Islet precursor cell (in vitro differentiated cells): ENCODE measurements around the gene C2orf69.
"Not testable (repeated sequence)": the region's sequence is repeated elsewhere in the genome, so short reads cannot be mapped to it uniquely, and the experiment has no call there.

ENCODE experiments used
- DNase-seq: peaks from one replicate; pipeline ENCODE4 v3.0.0-alpha.2; 2018

The C2orf69 gene

DNA sequence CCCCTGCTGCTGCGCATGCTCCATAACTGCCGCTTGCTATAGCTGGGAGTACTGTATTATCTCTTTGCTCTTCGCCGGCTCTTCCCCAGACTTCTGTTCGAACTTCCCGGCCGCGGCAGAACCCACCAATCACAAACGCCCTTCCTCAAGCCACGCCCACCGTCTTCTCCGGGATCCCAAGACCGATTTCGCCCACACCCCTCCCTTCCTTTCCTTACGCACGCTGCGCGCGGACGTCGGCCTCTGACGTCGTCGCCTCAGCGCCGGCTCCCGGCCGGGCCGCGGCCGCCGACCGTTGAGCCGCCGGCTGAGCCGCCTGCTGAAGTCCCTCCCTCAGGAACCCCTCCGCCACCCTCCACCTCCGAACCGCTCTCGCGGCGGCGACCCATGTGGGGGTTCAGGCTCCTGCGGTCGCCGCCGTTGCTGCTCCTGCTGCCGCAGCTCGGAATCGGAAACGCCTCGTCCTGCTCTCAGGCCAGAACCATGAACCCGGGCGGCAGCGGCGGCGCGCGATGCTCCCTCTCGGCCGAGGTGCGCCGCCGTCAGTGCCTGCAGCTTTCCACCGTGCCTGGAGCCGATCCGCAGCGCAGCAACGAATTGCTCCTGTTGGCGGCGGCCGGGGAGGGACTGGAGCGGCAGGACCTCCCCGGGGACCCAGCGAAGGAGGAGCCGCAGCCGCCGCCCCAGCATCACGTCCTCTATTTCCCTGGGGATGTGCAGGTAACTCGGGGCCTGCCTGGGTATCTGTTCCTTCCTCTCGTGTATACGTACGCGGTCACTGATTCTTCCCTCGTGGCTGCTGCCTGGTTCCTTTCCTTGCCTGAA is at the start of gene C2orf69:
TSS of gene C2orf69 (plus strand) at position 242 of the 825 bp plus-strand sequence. CDS start at position 388, 146 bp downstream.
- peak; percentile 99 for DNase-seq

DNA sequence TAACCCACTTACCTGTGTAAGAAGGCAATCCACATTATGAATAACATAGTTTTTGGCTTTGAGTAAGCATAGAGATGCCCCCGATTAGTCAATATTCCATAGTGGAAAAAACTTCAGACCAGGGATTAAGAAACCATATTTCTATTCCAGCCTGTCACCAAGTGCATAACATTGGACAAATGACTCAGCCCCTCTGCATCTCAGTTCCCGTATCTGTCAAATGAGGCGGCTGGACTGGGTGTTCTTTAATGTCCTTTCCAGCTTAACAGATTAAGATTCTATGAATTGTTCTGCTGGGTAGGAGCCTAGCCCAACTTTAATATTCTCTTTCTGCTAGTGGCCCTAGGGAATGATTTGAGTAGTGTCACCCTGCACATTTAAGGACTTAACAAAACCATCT is 48.3 kb upstream of the C2orf69 start:
- no peak for DNase-seq

GRCh38 chr2:199865905-199866304 is 45.2 kb upstream of the C2orf69 start:
- DNase-seq, result no peak

- DNase-seq, result no peak
These were observed 42.5 kb upstream of the C2orf69 start for GRCh38 chr2:199868431-199869226.

GRCh38 chr2:199869227-199869541 is 41.9 kb upstream of the C2orf69 start:
- DNase-seq, result no peak

GRCh38 chr2:199869653-199870052 is 41.4 kb upstream of the C2orf69 start:
- DNase-seq, result no peak

- no peak for DNase-seq
These were observed 40.5 kb upstream of the C2orf69 start for GRCh38 chr2:199870581-199870980.

GRCh38 chr2:199874209-199874608 is 36.9 kb upstream of the C2orf69 start:
- DNase-seq, result no peak

DNA sequence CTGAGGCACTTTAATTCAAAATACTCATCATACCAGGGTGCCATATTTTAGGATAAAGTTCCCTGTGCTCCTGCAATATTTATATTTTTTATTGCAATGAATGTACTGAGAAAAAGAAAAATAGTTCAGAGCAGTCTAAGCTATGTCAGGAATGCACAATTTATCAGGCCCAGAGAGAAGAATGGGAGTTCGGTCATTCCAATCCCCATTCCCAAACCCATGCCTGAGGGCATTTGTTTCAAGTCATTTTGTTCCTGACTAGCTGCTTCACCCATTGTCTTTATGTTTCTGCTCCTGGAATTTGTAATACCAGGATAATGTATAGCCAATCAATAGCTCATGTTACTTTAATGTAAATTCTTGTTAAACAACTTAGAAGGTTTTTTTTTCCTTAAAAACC is 35.7 kb upstream of the C2orf69 start:
- DNase-seq, result peak; percentile 68

- DNase-seq, result no peak
These were observed 28.4 kb upstream of the C2orf69 start for GRCh38 chr2:199882667-199883066.

DNA sequence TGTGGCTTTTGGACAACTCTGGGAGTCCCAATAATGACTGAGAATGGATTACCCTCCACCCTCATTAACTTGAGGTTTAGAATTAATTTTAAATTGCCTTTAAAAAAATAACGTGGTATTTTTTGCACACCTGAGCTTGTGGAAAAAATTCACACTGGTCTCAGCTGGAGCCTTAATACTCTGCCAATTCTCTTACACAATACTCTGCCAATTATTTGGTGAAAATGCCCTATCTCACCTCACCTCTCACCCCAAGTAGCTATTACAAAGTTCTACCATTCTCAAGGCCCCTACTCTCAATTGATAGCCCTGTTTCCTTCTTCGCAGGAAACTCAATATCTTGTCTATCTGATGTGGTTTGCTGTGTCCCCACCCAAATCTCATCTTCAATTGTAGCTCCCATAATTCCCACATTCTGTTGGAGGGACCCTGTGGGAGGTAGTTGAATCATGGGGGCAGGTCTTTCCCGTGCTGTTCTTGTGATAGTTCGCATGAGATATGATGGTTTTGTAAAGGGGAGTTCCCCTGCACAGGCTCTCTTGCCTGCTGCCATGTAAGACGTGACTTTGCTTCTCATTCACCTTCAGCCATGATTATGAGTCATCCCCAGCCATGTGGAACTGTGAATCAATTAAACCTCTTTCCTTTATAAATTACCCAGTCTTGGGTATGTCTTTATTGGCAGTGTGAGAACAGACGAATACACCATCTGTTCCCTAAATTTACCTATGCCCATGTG is 27.4 kb upstream of the C2orf69 start:
- DNase-seq, result no peak

DNA sequence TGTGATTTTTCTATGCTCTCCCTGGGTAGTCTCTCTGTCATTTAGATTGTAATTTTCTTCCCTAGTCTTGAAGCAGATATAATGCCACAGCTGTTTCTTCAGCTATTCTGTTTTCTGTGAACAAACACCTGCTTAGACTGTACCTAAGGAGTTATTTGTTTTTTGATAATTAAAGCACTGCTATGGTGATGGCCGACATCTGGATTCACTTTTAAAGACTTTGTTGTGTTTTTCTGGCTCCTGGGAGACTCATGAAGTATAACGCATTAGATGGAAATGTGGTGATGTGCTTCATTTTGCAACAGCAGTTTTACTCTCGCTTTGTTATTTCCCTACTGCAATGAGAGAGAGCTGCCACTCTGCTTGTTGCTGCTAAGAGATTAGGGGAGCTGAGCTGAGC is 15.7 kb upstream of the C2orf69 start:
- no peak for DNase-seq

- DNase-seq, result no peak
These were observed 14.5 kb upstream of the C2orf69 start for GRCh38 chr2:199896617-199897016.

GRCh38 chr2:199901942-199902341 is 9.2 kb upstream of the C2orf69 start:
- no peak for DNase-seq

- no peak for DNase-seq
These were observed 8.5 kb upstream of the C2orf69 start for GRCh38 chr2:199902486-199903110.

DNA sequence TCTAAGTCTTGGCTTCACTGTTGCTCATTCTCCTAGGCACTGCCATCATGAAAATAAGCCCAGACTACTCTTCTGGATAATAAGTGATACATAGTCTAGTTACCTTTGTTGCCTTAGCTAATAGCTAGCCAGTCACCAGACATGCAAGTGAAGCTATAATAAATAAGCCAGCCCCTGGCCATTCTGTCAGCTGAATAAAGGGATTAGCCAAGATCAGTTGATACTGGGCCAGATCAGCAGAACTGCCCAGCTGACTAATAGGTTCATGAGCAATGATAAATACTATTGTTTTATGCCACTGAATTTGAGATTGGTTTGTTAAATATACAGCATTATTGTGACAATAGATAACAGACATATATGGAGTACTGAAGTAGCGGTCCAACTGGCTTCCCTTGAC is 8.0 kb upstream of the C2orf69 start:
- DNase-seq, result no peak

GRCh38 chr2:199907008-199907714 is 3.9 kb upstream of the C2orf69 start:
- no peak for DNase-seq

DNA sequence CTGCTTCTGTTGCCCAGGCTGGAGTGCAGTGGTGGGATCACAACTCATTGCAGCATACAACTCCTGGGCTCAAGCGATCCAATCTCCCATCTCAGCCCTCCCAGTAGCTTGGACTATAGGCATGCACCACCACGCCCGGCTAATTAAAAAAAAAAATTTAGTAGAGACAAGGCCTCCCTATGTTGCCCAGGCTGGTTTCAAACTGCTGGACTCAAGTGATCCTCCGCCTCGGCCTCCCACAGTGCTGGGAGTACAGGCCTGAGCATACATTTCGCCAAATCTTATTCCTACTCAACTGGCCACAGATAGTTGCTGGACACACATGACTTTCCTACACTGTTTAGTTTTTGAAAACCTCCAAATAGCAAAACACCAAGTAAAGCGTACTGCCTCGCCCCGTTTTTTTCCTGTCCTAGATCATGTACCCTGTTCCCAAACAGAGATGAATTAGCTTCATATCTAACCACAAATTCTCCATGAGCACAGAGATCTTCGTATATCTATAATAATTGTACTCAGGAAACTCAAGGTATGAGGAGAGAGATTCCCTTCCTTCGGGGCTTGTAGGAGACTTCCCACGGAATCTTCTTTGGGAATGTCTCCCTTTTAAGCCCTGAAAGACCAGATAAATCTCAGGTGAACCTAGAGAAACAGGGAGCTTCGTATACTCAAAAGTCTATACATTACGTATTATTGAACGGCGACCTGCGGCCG is 598 bp upstream of the C2orf69 start:
- no peak for DNase-seq

- no peak for DNase-seq
These were observed 726 bp downstream of the C2orf69 start for GRCh38 chr2:199911877-199912161.

DNA sequence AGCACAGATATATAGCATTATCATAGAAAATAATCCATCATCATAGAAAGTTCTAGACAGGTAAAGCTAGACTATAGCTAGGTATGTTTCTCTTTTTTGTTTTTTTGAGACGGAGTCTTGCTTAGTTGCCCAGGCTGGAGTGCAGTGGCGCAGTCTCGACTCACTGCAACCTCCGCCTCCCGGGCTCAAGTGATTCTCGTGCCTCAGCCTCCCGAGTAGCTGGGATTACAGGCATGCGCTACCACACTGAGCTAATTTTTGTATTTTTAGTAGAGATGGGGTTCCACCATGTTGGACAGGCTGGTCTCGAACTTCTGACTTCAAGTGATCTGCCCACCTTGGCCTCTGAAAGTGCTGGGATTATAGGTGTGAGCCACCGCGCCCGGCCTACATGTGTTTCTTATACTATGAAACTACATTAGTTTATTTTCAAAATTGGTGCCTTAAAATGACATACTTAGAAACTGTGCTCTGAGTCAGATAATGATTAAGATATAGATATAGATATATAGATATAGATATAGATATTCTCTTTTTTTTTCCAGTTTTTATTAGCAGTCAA is 1.5 kb downstream of the C2orf69 start:
- not testable (repeated sequence) for DNase-seq

DNA sequence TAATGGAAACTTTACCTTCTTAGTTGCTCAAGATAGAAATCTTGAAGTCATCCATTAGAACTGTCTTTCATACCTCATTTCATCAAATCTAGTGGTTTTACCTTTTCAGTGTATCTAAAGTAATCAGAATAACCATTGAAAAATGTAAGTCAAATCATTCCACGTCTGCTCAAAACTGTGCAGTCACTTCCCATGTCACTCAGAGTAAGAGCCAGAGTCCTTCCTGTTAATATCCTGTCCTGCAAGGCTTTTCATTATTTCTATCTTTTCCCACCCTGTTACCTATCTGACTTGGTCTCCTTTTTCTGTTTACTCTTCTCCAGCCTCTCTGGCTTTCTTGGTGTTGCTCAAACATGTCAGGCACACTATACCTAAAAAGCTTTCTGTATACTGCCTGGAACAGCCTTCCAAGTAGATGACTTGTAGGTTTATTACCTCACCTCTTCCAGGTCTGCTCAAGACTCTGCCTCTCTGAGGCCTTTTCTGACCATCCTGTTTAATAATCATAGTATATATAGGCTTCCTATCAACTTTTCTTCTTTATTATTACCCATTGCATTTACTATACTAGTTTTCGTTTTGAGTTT is 3.4 kb downstream of the C2orf69 start:
- DNase-seq, result no peak
